Measurements from ENCODE around the gene PHRF1. TPM values are rescaled to one million over a fixed set of nuclear protein-coding genes. Genes with fewer than 3 reads are reported as not detected.

PHRF1 gene
- total RNA-seq, 1 donor from 2014 or later = 38.3 TPM

DNA sequence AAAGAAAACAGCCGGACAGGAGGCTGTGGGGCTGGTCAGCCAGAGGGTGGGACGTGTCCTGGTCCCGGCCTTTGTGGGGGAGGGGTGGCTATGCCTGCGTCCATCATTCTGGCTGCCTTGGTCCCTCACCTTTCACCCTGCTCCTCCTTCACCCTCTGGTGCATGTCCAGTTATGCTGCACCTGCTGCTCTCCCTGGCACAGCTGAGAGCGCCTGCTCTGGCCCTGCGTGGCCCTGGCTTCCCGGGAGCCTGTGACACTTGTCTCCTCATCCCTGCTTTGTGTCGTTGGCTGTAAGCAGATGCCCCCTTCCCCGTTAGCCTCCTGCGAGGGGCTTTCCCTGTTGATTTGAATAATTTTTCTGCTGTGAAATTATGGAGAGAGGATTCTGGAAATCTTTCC, 16.6 kb downstream of the PHRF1 start:
- Mint-ChIP-seq H3K36me3 (ENCODE audit: low read depth, unreplicated experiment) (peaks cover 30% of the 10 kb centered on the region), H3K27me3 (ENCODE audit: low read depth, unreplicated experiment) (no peaks in the 10 kb centered on the region), H3K4me1 (ENCODE audit: low read depth, unreplicated experiment) (peaks cover 8% of the 10 kb centered on the region), H3K27ac (ENCODE audit: unreplicated experiment) (no peak overlapping the region), H3K9me3 (ENCODE audit: unreplicated experiment) (no peaks in the 10 kb centered on the region), H3K4me3 (ENCODE audit: unreplicated experiment) (no peak overlapping the region)
- no peaks in the 10 kb centered on the region for H3K27me3 ChIP-seq (ENCODE audit: insufficient read depth, low read length)
- peaks cover 3% of the 10 kb centered on the region for H3K4me1 ChIP-seq (ENCODE audit: insufficient read depth, low read length)
- H3K4me2 ChIP-seq (ENCODE audit: low read length) = no peak overlapping the region
- H3K9me3 ChIP-seq (ENCODE audit: insufficient read depth, low read depth, low read length) = no peaks in the 10 kb centered on the region
- H3K79me2 ChIP-seq (ENCODE audit: insufficient read depth, low read length) = peaks cover 64% of the 10 kb centered on the region
- H4K20me1 ChIP-seq (ENCODE audit: insufficient read depth, low read length) = peaks cover 74% of the 10 kb centered on the region
- FAIRE-seq (no peak), DNase-seq (ENCODE audit: low read depth) (no peak)
- H3K27ac ChIP-seq (ENCODE audit: low read depth, low read length) = no peak overlapping the region
- H3K36me3 ChIP-seq (ENCODE audit: insufficient read depth, low read length) = peaks cover 37% of the 10 kb centered on the region
- H3K4me3 ChIP-seq (ENCODE audit: insufficient read depth, low read depth, low read length) = no peak overlapping the region
- no peak overlapping the region for H2AFZ ChIP-seq (ENCODE audit: low read depth, low read length)
- no peak overlapping the region for H3K9ac ChIP-seq (ENCODE audit: low read length)
- TF ChIP-seq, protein P1, sequence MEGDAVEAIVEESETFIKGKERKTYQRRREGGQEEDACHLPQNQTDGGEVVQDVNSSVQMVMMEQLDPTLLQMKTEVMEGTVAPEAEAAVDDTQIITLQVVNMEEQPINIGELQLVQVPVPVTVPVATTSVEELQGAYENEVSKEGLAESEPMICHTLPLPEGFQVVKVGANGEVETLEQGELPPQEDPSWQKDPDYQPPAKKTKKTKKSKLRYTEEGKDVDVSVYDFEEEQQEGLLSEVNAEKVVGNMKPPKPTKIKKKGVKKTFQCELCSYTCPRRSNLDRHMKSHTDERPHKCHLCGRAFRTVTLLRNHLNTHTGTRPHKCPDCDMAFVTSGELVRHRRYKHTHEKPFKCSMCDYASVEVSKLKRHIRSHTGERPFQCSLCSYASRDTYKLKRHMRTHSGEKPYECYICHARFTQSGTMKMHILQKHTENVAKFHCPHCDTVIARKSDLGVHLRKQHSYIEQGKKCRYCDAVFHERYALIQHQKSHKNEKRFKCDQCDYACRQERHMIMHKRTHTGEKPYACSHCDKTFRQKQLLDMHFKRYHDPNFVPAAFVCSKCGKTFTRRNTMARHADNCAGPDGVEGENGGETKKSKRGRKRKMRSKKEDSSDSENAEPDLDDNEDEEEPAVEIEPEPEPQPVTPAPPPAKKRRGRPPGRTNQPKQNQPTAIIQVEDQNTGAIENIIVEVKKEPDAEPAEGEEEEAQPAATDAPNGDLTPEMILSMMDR (IDR thresholded peaks at IDR 0.05; ENCODE audit: insufficient read depth, low read depth, low read length) = no peak
- no peak for TF ChIP-seq EZH2 (IDR thresholded peaks at IDR 0.05; ENCODE audit: insufficient read depth, low read length)

DNA sequence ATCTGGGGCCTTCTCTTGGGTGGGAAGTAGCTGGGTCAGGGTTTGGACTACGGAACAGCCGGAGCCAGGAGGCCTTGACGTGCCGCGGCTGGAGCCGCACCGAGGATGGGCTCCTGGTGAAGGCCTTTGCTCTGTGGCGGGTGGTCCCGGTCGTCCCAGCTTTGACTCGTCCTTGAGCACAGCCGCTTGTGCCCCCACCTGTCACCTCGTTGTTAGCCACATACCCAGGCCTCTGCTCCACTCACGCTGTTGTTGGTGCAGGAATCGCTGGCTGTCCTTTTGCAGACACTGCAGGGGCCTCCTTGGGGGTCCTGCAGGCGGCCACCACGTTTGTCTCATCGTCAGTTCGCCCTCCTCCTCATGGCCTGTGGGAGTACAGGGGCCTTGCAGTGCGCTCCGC, 17.1 kb downstream of the PHRF1 start:
- FAIRE-seq (no peak), DNase-seq (ENCODE audit: low read depth) (no peak)
- Histone ChIP-seq H3K4me1 (ENCODE audit: insufficient read depth, low read length) (no peaks in the 10 kb centered on the region), H3K36me3 (ENCODE audit: insufficient read depth, low read length) (peaks cover 37% of the 10 kb centered on the region), H3K27ac (ENCODE audit: low read depth, low read length) (no peak overlapping the region), H3K79me2 (ENCODE audit: insufficient read depth, low read length) (peaks cover 60% of the 10 kb centered on the region), H3K4me3 (ENCODE audit: insufficient read depth, low read depth, low read length) (no peak overlapping the region), H3K4me2 (ENCODE audit: low read length) (no peak overlapping the region), H4K20me1 (ENCODE audit: insufficient read depth, low read length) (peaks cover 74% of the 10 kb centered on the region), H3K9ac (ENCODE audit: low read length) (no peak overlapping the region), H3K9me3 (ENCODE audit: insufficient read depth, low read depth, low read length) (no peaks in the 10 kb centered on the region), H2AFZ (ENCODE audit: low read depth, low read length) (no peak overlapping the region), H3K27me3 (ENCODE audit: insufficient read depth, low read length) (no peaks in the 10 kb centered on the region)
- Mint-ChIP-seq H3K9me3 (ENCODE audit: unreplicated experiment) (no peaks in the 10 kb centered on the region), H3K36me3 (ENCODE audit: low read depth, unreplicated experiment) (peaks cover 28% of the 10 kb centered on the region), H3K4me3 (ENCODE audit: unreplicated experiment) (no peak overlapping the region), H3K4me1 (ENCODE audit: low read depth, unreplicated experiment) (peaks cover 4% of the 10 kb centered on the region), H3K27ac (ENCODE audit: unreplicated experiment) (no peak overlapping the region), H3K27me3 (ENCODE audit: low read depth, unreplicated experiment) (no peaks in the 10 kb centered on the region)
- TF ChIP-seq EZH2 (IDR thresholded peaks at IDR 0.05; ENCODE audit: insufficient read depth, low read length) = no peak
- TF ChIP-seq, protein P1 (IDR thresholded peaks at IDR 0.05; ENCODE audit: insufficient read depth, low read depth, low read length) = no peak

DNA sequence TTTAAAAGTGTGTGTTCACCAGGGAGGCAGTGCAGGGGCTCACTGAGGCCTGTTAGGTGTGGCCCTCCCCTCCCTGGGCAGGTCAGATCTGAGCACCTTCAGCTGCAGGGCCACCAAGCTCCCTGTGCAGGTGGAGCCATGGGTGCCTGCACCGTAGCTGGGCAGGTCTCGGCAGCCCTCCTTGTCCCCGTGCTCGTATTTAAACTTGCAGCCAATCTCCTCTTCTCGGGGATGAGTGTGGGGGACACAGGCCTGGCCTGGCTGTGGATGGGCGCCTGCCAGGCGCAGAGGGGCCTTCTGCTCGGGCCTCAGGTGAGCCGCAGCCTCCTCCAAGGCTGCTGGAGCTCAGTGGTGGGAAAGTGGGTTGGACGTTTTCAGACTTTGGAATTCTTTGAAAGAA, 19.1 kb downstream of the PHRF1 start:
- FAIRE-seq (no peak), DNase-seq (ENCODE audit: low read depth) (no peak)
- H3K4me1 ChIP-seq (ENCODE audit: insufficient read depth, low read length) = no peaks in the 10 kb centered on the region
- Mint-ChIP-seq H3K36me3 (ENCODE audit: low read depth, unreplicated experiment) (peaks cover 25% of the 10 kb centered on the region), H3K4me1 (ENCODE audit: low read depth, unreplicated experiment) (no peaks in the 10 kb centered on the region), H3K27ac (ENCODE audit: unreplicated experiment) (no peak overlapping the region), H3K4me3 (ENCODE audit: unreplicated experiment) (no peak overlapping the region), H3K27me3 (ENCODE audit: low read depth, unreplicated experiment) (no peaks in the 10 kb centered on the region), H3K9me3 (ENCODE audit: unreplicated experiment) (no peaks in the 10 kb centered on the region)
- H2AFZ ChIP-seq (ENCODE audit: low read depth, low read length) = no peak overlapping the region
- peaks cover 73% of the 10 kb centered on the region for H4K20me1 ChIP-seq (ENCODE audit: insufficient read depth, low read length)
- no peak overlapping the region for H3K9ac ChIP-seq (ENCODE audit: low read length)
- H3K27ac ChIP-seq (ENCODE audit: low read depth, low read length) = no peak overlapping the region
- H3K4me2 ChIP-seq (ENCODE audit: low read length) = no peak overlapping the region
- no peaks in the 10 kb centered on the region for H3K9me3 ChIP-seq (ENCODE audit: insufficient read depth, low read depth, low read length)
- H3K36me3 ChIP-seq (ENCODE audit: insufficient read depth, low read length) = peaks cover 31% of the 10 kb centered on the region
- H3K79me2 ChIP-seq (ENCODE audit: insufficient read depth, low read length) = peaks cover 47% of the 10 kb centered on the region
- no peak for TF ChIP-seq EZH2 (IDR thresholded peaks at IDR 0.05; ENCODE audit: insufficient read depth, low read length)
- TF ChIP-seq, protein P1 (IDR thresholded peaks at IDR 0.05; ENCODE audit: insufficient read depth, low read depth, low read length) = no peak
- H3K27me3 ChIP-seq (ENCODE audit: insufficient read depth, low read length) = no peaks in the 10 kb centered on the region
- H3K4me3 ChIP-seq (ENCODE audit: insufficient read depth, low read depth, low read length) = no peak overlapping the region
